Suprapubic skin (tissue), 4 donors: Measurements from ENCODE around the gene CLTCL1. TPM values are rescaled to one million over a fixed set of nuclear protein-coding genes. Genes with fewer than 3 reads are reported as not detected.

Source experiments
- DNase-seq, 2 donors: peaks; one replicate each; pipeline ENCODE4 v3.0.0-alpha.2; 2019; ENCODE audit warnings: low spot score in 2 of 2
- H3K27ac ChIP-seq: fragments of 200-600 bp; sonication (generic); one replicate; pipeline ENCODE4 v1.5.1; 2019
- H3K27me3 ChIP-seq: fragments of 200-600 bp; sonication (generic); one replicate; pipeline ENCODE4 v1.5.1; 2019
- H3K36me3 ChIP-seq: fragments of 200-600 bp; sonication (generic); one replicate; pipeline ENCODE4 v1.5.1; 2019
- H3K4me1 ChIP-seq: fragments of 200-600 bp; sonication (generic); one replicate; pipeline ENCODE4 v1.5.1; 2019
- H3K4me3 ChIP-seq: fragments of 200-600 bp; sonication (generic); one replicate; pipeline ENCODE4 v1.5.1; 2019; ENCODE audit warnings: mild to moderate bottlenecking
- H3K9me3 ChIP-seq: fragments of 200-600 bp; sonication (generic); one replicate; pipeline ENCODE4 v1.5.1; 2019
- CTCF ChIP-seq, 2 donors: fragments of 200-600 bp in 1 of 2; fragments of 450-650 bp in 1 of 2; sonication (generic) in 1 of 2; IDR thresholded peaks; one replicate each; pipeline ENCODE4 v1.5.1; 2016 to 2019; ENCODE audit warnings: antibody characterized with exemption in 2 of 2, mild to moderate bottlenecking in 1 of 2, moderate library complexity in 1 of 2
- EP300 ChIP-seq: sonication (generic); formaldehyde crosslinking; IDR thresholded peaks from one replicate; pipeline ENCODE4 v1.6.1; 2017; ENCODE audit warnings: antibody characterized with exemption
- POLR2A ChIP-seq, 2 donors: fragments of 450-650 bp; IDR thresholded peaks; one replicate each; pipeline ENCODE4 v1.6.1; 2017; ENCODE audit warnings: antibody characterized with exemption in 2 of 2, mild to moderate bottlenecking in 2 of 2, moderate library complexity in 2 of 2
- POLR2AphosphoS5 ChIP-seq, 3 donors: sonication (generic); formaldehyde crosslinking; IDR thresholded peaks; one replicate each; pipeline ENCODE4 v1.6.1; 2017; ENCODE audit warnings: antibody characterized with exemption in 3 of 3
- WGBS: methylation state at CpG from one replicate; pipeline ENCODE4 v1.1.5; 2018; 5-methylcytosine and 5-hydroxymethylcytosine counted together
- total RNA-seq, 4 donors: library from RNA; depleted of rRNA; stranded (reverse); fragments of >200 nt; gene quantifications; one replicate each; pipeline ENCODE4 v1.1.0, GENCODE V29; 2016

CLTCL1 gene
- total RNA-seq, 4 donors from 2014 or later, result 5.6 to 12.5 (median 9.4) TPM

GRCh38 chr22:19224985-19225384, 66.5 kb downstream of the CLTCL1 start:
- no peak overlapping the region for H3K4me3 ChIP-seq
- H3K27me3 ChIP-seq, result no peaks in the 10 kb centered on the region
- H3K9me3 ChIP-seq, result no peaks in the 10 kb centered on the region
- H3K36me3 ChIP-seq, result peaks cover 55% of the 10 kb centered on the region
- H3K4me1 ChIP-seq, result no peaks in the 10 kb centered on the region
- 91% methylated on average over 7 of the region's 7 CpGs for WGBS
- H3K27ac ChIP-seq, result no peak overlapping the region
- DNase-seq, result no peak
- no peak for TF ChIP-seq EP300
- TF ChIP-seq POLR2AphosphoS5 (IDR thresholded peaks at IDR 0.05), result no peak
- no peak for TF ChIP-seq POLR2A (IDR thresholded peaks at IDR 0.05)
- TF ChIP-seq CTCF (IDR thresholded peaks at IDR 0.05), result no peak

- Histone ChIP-seq H3K36me3 (peaks cover 54% of the 10 kb centered on the region), H3K4me1 (no peaks in the 10 kb centered on the region), H3K27me3 (no peaks in the 10 kb centered on the region), H3K27ac (no peak overlapping the region), H3K9me3 (no peaks in the 10 kb centered on the region), H3K4me3 (no peak overlapping the region)
- DNase-seq, result no peak
- TF ChIP-seq POLR2A (IDR thresholded peaks at IDR 0.05), result no peak
- no peak for TF ChIP-seq POLR2AphosphoS5 (IDR thresholded peaks at IDR 0.05)
- no peak for TF ChIP-seq CTCF (IDR thresholded peaks at IDR 0.05)
- TF ChIP-seq EP300, result no peak
- 83% methylated on average over 2 of the region's 5 CpGs for WGBS
Measured at GRCh38 chr22:19224557-19224956, 67.0 kb downstream of the CLTCL1 start.

GRCh38 chr22:19223617-19224016, 67.9 kb downstream of the CLTCL1 start:
- no peak overlapping the region for H3K27ac ChIP-seq
- no peaks in the 10 kb centered on the region for H3K9me3 ChIP-seq
- peaks cover 49% of the 10 kb centered on the region for H3K36me3 ChIP-seq
- TF ChIP-seq POLR2AphosphoS5 (IDR thresholded peaks at IDR 0.05) (no peak), CTCF (IDR thresholded peaks at IDR 0.05) (no peak), EP300 (no peak), POLR2A (IDR thresholded peaks at IDR 0.05) (no peak)
- H3K4me1 ChIP-seq, result no peaks in the 10 kb centered on the region
- no peaks in the 10 kb centered on the region for H3K27me3 ChIP-seq
- no peak overlapping the region for H3K4me3 ChIP-seq
- 84% methylated on average over 6 of the region's 6 CpGs for WGBS
- peak in 1 of 2 donors; percentile 65 for DNase-seq

- no peak for TF ChIP-seq POLR2A (IDR thresholded peaks at IDR 0.05)
- TF ChIP-seq CTCF (IDR thresholded peaks at IDR 0.05), result no peak
- TF ChIP-seq POLR2AphosphoS5 (IDR thresholded peaks at IDR 0.05), result no peak
- no peak for TF ChIP-seq EP300
- WGBS, result 87% methylated on average over 9 of the region's 9 CpGs
- no peak overlapping the region for H3K4me3 ChIP-seq
Measured at GRCh38 chr22:19223110-19223509, 68.4 kb downstream of the CLTCL1 start.

GRCh38 chr22:19222242-19223005, 69.1 kb downstream of the CLTCL1 start:
- Histone ChIP-seq H3K27me3 (no peaks in the 10 kb centered on the region), H3K27ac (no peak overlapping the region), H3K4me1 (no peaks in the 10 kb centered on the region), H3K36me3 (peaks cover 49% of the 10 kb centered on the region), H3K9me3 (no peaks in the 10 kb centered on the region), H3K4me3 (no peak overlapping the region)
- no peak for DNase-seq
- WGBS, result 93% methylated on average over 11 of the region's 11 CpGs
- no peak for TF ChIP-seq POLR2AphosphoS5 (IDR thresholded peaks at IDR 0.05)
- no peak for TF ChIP-seq EP300
- TF ChIP-seq POLR2A (IDR thresholded peaks at IDR 0.05), result no peak
- no peak for TF ChIP-seq CTCF (IDR thresholded peaks at IDR 0.05)

More at GRCh38 chr22:19223110-19223509, 68.4 kb downstream of the CLTCL1 start:
- Histone ChIP-seq H3K36me3 (peaks cover 49% of the 10 kb centered on the region), H3K27ac (no peak overlapping the region), H3K27me3 (no peaks in the 10 kb centered on the region), H3K4me1 (no peaks in the 10 kb centered on the region), H3K9me3 (no peaks in the 10 kb centered on the region)
- DNase-seq, result peak in 1 of 2 donors; percentile 37
